Measurements from ENCODE around the gene ST8SIA3.
"Not testable (repeated sequence)": the region's sequence is repeated elsewhere in the genome, so short reads cannot be mapped to it uniquely, and the experiment has no call there.

The ST8SIA3 gene

GRCh38 chr18:57372444-57372843 is 20.1 kb downstream of the ST8SIA3 start:
- no peak for DNase-seq

GRCh38 chr18:57373017-57373416 is 20.7 kb downstream of the ST8SIA3 start:
- DNase-seq, result no peak

DNA sequence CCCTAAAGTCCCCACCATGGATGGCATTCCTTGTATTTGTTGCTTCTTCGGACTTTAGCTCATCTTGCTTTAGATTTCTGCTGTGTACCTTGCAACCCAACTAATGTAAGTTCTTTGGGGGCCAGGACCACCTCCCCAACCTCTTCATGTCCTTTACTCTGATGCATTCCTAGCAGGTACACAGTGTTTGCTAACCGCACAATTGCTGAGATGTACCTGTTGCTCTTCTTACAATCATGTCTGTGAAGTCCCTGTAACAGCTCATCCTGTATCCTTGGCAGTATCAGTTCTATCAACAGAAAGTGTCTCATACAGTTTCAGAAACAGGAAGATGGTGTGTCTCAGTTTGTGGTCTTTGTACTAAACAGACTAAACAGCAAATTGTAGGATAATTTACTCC is 24.1 kb downstream of the ST8SIA3 start:
- no peak for DNase-seq

DNA sequence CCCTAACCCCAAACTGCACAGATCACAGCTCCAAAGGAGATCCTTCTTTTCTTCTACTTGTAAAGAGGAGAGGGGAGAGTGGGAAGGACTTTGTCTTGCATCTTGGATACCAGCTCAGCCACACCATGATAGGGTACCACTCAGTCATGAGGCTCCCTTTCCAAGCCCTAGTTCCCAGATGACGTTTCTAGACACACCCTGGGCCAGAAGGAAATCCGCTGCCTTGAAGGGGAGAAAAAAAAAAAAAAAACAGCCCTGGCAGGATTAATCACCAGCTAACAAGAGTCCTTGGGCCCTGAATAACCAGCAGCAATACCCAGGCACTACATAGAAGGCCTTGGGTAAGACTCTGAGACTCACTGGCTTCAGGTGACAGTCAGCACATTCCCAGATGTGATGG is 36.9 kb downstream of the ST8SIA3 start:
- DNase-seq, result no peak

GRCh38 chr18:57390044-57390443 is 37.7 kb downstream of the ST8SIA3 start:
- DNase-seq, result no peak

DNA sequence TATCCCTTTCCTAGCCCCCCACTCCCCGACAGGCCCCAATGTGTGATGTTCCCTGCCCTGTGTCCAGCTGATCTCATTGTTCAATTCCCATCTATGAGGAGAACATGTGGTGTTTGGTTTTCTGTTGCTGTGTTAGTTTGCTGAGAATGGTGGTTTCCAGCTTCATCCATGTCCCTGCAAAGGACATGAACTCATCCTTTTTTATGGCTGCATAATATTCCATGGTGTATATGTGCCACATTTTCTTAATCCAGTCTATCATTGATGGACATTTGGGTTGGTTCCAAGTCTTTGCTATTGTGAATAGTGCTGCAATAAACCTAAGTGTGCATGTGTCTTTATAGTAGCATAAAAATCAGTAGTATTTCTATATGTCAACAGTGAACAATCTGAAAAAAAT is 42.4 kb downstream of the ST8SIA3 start:
- not testable (repeated sequence) for DNase-seq

DNA sequence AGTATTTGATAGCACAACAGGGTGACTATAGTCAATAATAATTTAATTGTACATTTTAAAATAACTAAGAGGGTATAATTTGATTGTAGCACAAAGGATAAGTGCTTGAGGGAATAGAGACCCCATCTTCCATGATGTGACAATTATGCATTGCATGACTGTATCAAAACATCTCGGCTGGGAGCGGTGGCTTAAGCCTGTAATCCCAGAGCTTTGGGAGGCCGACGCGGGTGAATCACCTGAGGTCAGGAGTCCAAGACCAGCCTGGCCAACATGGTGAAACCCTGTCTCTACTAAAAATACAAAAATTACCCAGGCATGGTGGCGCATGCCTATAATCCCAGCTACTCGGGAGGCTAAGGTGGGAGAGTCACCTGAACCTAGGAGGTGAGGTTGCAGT is 44.5 kb downstream of the ST8SIA3 start:
- DNase-seq, result not testable (repeated sequence)

- DNase-seq, result no peak
Observed at GRCh38 chr18:57397440-57398132, 45.2 kb downstream of the ST8SIA3 start.

GRCh38 chr18:57404345-57404744 is 52.0 kb downstream of the ST8SIA3 start:
- DNase-seq, result no peak

GRCh38 chr18:57409650-57410049 is 57.3 kb downstream of the ST8SIA3 start:
- DNase-seq, result no peak

GRCh38 chr18:57410749-57411148 is 58.4 kb downstream of the ST8SIA3 start:
- no peak for DNase-seq

DNA sequence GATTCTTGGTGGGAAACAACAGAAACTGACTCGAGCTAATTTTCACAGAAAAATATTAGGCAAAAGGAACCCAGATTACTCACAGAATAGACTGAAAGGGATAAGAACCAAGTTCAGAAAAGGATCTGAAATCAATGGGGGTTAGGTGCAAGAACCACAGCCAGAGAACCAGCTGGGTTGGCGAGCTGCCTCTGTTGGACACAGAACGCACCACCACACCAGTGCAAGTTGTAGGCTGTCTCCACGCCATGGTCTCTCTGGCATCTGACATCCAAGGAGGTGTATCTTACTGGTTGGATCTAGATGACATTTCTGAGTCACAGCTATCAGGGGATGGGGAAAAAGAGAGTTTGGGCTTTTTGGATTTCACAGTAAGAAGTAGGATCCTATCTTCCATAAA is 64.2 kb downstream of the ST8SIA3 start:
- DNase-seq, result no peak
